ENCODE results near the gene CDH4. TPM values are rescaled to one million over a fixed set of nuclear protein-coding genes. Genes with fewer than 3 reads are reported as not detected.

CDH4 gene
- total and polyA plus RNA-seq, 2 of the 13 experiments (the other 11 are each of a cell fraction or from before 2014, with no cell fraction given) = not detected

GRCh38 chr20:61575151-61575937 lies 323.3 kb downstream of the CDH4 start:
- Histone ChIP-seq H3K36me3 (replicated peaks in 1 of 2; ENCODE audit: control insufficient read depth in 1 of 2, insufficient read depth in 2 of 2, low read length in 2 of 2) (no peaks in the 10 kb centered on the region), H3K9ac (ENCODE audit: insufficient read depth, low read depth, low read length) (no peak overlapping the region), H3K4me3 (replicated peaks in 1 of 3; ENCODE audit: insufficient read depth in 1 of 3, low read depth in 2 of 3, low read length in 3 of 3) (no peak overlapping the region), H3K27ac (ENCODE audit: extremely low read length, insufficient read depth, low read length) (no peak overlapping the region), H3K79me2 (ENCODE audit: insufficient read depth, low read length) (no peaks in the 10 kb centered on the region), H3K4me2 (ENCODE audit: low read depth, low read length) (no peak overlapping the region), H3K4me1 (ENCODE audit: insufficient read depth, low read length) (peaks cover 6% of the 10 kb centered on the region), H2AFZ (ENCODE audit: low read length) (no peak overlapping the region), H3K9me3 (ENCODE audit: low read length) (no peaks in the 10 kb centered on the region), H4K20me1 (ENCODE audit: insufficient read depth, low read length) (no peaks in the 10 kb centered on the region), H3K27me3 (ENCODE audit: control insufficient read depth in 1 of 2, insufficient read depth in 2 of 2, low read length in 2 of 2) (peaks cover 0 to 10% of the 10 kb centered on the region in 2 experiments; a peak in 3 of 5 replicates)
- CTCF ChIA-PET (ENCODE audit: low intra/inter-chr PET ratio, low total read pairs) = no interaction called here
- no peak for ATAC-seq
- no peak for DNase-seq (ENCODE audit: low spot score)
- WGBS (ENCODE audit: low lambda C conversion rate) = 11% methylated on average over 6 of the region's 6 CpGs
- no peak for FAIRE-seq
- POLR2A ChIA-PET = no interaction called here
- in situ Hi-C loops (cut with HindIII; ENCODE audit: extremely low pct_ligation_motif_present, low pct_unique_long_range_greater_than_20kb) = no loop called here
- no TSS peak for BruUV-seq (replicated peaks)
- intact Hi-C loops (cut with micrococcal nuclease; ENCODE audit: unreplicated experiment) = no loop called here
- TF ChIP-seq ZNF543 (CRISPR knock-in tag; IDR thresholded peaks at IDR 0.05) = no peak
- no peak for TF ChIP-seq MXD1 (CRISPR knock-in tag; IDR thresholded peaks at IDR 0.05)
- TF ChIP-seq MZF1 (CRISPR knock-in tag; IDR thresholded peaks at IDR 0.05; ENCODE audit: borderline replicate concordance) = no peak
- no peak for TF ChIP-seq KLF15 (CRISPR knock-in tag; IDR thresholded peaks at IDR 0.05; ENCODE audit: borderline replicate concordance)
- peak; percentile 27; the same call in 1 of the 2 replicates for TF ChIP-seq ZBTB40 (IDR thresholded peaks at IDR 0.05)
- TF ChIP-seq ZBTB40 (CRISPR knock-in tag; IDR thresholded peaks at IDR 0.05) = no peak
- no peak for TF ChIP-seq NR2F1 (CRISPR knock-in tag; IDR thresholded peaks at IDR 0.05)
- TF ChIP-seq TMF1 (CRISPR knock-in tag; IDR thresholded peaks at IDR 0.05; ENCODE audit: low read depth) = no peak
- TF ChIP-seq POGK (CRISPR knock-in tag; conservative IDR thresholded peaks at IDR 0.05) = no peak
- TF ChIP-seq ELK4 (CRISPR knock-in tag; IDR thresholded peaks at IDR 0.05; ENCODE audit: borderline replicate concordance) = no peak

All from HepG2 (cell line).